Astrocyte (in vitro differentiated cells and primary cell): ENCODE data around the gene PSENEN. TPM values are rescaled to one million over a fixed set of nuclear protein-coding genes. Genes with fewer than 3 reads are reported as not detected.
A peak's percentile ranks its signal among the peaks of the same experiment; 100 is the strongest.

Experiments used
- DNase-seq: peaks from one replicate; pipeline ENCODE4 v3.0.0-alpha.2; 2010; ENCODE audit warnings: low read depth
- FAIRE-seq: peaks from 2 replicates; lab custom pipeline; 2011; peaks lifted over from hg19 to GRCh38; lab: Jason Lieb, UNC
- H2AFZ ChIP-seq: 2 replicates; pipeline ENCODE4 v1.6.0; 2012; ENCODE audit warnings: low read depth, low read length, inconsistent platforms
- H3K27ac ChIP-seq: 2 replicates; pipeline ENCODE4 v1.5.1; 2011; ENCODE audit warnings: low read depth, low read length, inconsistent platforms
- H3K27me3 ChIP-seq: 2 replicates; pipeline ENCODE4 v1.6.0; 2011; ENCODE audit warnings: low read length, inconsistent platforms; ENCODE audit not compliant: insufficient read depth
- H3K36me3 ChIP-seq: 2 replicates; pipeline ENCODE4 v1.5.1; 2011; ENCODE audit warnings: low read length, inconsistent platforms; ENCODE audit not compliant: insufficient read depth
- H3K4me1 ChIP-seq: 2 replicates; pipeline ENCODE4 v1.5.1; 2011; ENCODE audit warnings: low read length, inconsistent platforms; ENCODE audit not compliant: insufficient read depth
- H3K4me2 ChIP-seq: 2 replicates; pipeline ENCODE4 v1.6.0; 2012; ENCODE audit warnings: low read length, inconsistent platforms
- H3K4me3 ChIP-seq: 2 replicates; pipeline ENCODE4 v1.5.1; 2011; ENCODE audit warnings: low read depth, mild to moderate bottlenecking, low read length, inconsistent platforms; ENCODE audit not compliant: insufficient read depth
- H3K79me2 ChIP-seq: 2 replicates; pipeline ENCODE4 v1.6.0; 2012; ENCODE audit warnings: mild to moderate bottlenecking, low read length, inconsistent platforms; ENCODE audit not compliant: insufficient read depth
- H3K9ac ChIP-seq: 2 replicates; pipeline ENCODE4 v1.6.0; 2012; ENCODE audit warnings: mild to moderate bottlenecking, low read length, inconsistent platforms
- H3K9me3 ChIP-seq: 2 replicates; pipeline ENCODE4 v1.5.1; 2012; ENCODE audit warnings: low read depth, mild to moderate bottlenecking, low read length, inconsistent platforms; ENCODE audit not compliant: insufficient read depth
- H4K20me1 ChIP-seq: 2 replicates; pipeline ENCODE4 v1.6.0; 2012; ENCODE audit warnings: low read length, inconsistent platforms; ENCODE audit not compliant: insufficient read depth
- H3K27ac Mint-ChIP-seq: one replicate; pipeline ENCODE4 v1.8.0; 2021; ENCODE audit warnings: mild to moderate bottlenecking, mixed read lengths; ENCODE audit not compliant: unreplicated experiment
- H3K27me3 Mint-ChIP-seq: one replicate; pipeline ENCODE4 v1.8.0; 2021; ENCODE audit warnings: low read depth, mixed read lengths; ENCODE audit not compliant: unreplicated experiment
- H3K36me3 Mint-ChIP-seq: one replicate; pipeline ENCODE4 v1.8.0; 2021; ENCODE audit warnings: low read depth, mixed read lengths; ENCODE audit not compliant: unreplicated experiment
- H3K4me1 Mint-ChIP-seq: one replicate; pipeline ENCODE4 v1.8.0; 2021; ENCODE audit warnings: low read depth, mixed read lengths; ENCODE audit not compliant: unreplicated experiment
- H3K4me3 Mint-ChIP-seq: one replicate; pipeline ENCODE4 v1.8.0; 2021; ENCODE audit warnings: mild to moderate bottlenecking, moderate library complexity, mixed read lengths; ENCODE audit not compliant: unreplicated experiment
- H3K9me3 Mint-ChIP-seq: one replicate; pipeline ENCODE4 v1.8.0; 2021; ENCODE audit warnings: mild to moderate bottlenecking, mixed read lengths; ENCODE audit not compliant: unreplicated experiment
- EZH2 ChIP-seq: IDR thresholded peaks from 2 replicates; pipeline ENCODE4 v1.6.1; 2012; ENCODE audit warnings: mild to moderate bottlenecking, low read length, inconsistent platforms; ENCODE audit not compliant: insufficient read depth
- total RNA-seq: library from RNA; stranded (reverse); gene quantifications from 2 replicates; pipeline ENCODE4 v1.2.1, GENCODE V29; 2021
- TF ChIP-seq, protein P1 (sequence below): IDR thresholded peaks from 2 replicates; pipeline ENCODE4 v1.5.1; 2011; ENCODE audit warnings: low read depth, mild to moderate bottlenecking, inconsistent platforms, low read length, moderate library complexity; ENCODE audit not compliant: insufficient read depth

The PSENEN gene
- total RNA-seq, 1 donor from 2014 or later: 100 TPM

DNA sequence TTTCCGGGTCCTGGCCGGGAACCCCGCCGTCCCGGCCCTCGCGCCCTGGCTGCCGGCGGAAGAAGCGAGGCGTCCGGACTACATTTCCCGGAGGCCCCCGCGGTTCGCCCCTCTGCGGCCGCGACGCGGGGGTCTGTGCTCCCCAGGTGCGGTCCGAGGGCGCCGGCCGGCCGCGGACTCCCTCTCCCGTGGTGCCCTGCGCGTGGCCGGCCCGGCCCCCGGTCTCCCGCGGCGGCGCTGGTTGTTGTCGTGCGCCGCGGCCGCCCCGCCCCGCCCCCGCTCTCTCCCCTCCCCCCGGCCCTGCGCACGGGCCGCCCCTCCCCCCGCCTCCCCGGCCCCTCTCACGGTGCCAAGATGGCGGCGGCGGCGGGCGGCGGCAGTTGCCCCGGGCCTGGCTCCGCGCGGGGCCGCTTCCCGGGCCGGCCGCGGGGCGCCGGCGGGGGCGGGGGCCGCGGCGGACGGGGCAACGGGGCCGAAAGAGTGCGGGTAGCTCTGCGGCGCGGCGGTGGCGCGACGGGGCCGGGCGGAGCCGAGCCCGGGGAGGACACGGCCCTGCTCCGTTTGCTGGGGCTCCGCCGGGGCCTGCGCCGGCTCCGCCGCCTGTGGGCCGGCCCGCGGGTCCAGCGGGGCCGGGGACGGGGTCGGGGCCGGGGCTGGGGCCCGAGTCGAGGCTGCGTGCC, 27.6 kb upstream of the PSENEN start, which contains the start of gene KMT2B:
Gene KMT2B, plus strand, starts transcription at position 339 of the 680 bp plus-strand sequence. Its CDS starts 16 bp downstream, at position 355.
- Histone ChIP-seq H4K20me1 (peaks cover 41% of the 10 kb centered on the region), H3K27ac (peak within 1 kb of the TSS; percentile 58), H3K36me3 (no peaks in the 10 kb centered on the region), H2AFZ (peak within 1 kb of the TSS; percentile 98), H3K27me3 (peaks cover 2% of the 10 kb centered on the region), H3K4me1 (peaks cover 18% of the 10 kb centered on the region), H3K4me2 (peak within 1 kb of the TSS; percentile 97), H3K79me2 (peaks cover 41% of the 10 kb centered on the region), H3K9ac (peak within 1 kb of the TSS; percentile 87), H3K4me3 (peak within 1 kb of the TSS; percentile 69), H3K9me3 (no peaks in the 10 kb centered on the region)
- DNase-seq (no peak), FAIRE-seq (no peak)
- Mint-ChIP-seq H3K4me1 (peaks cover 6% of the 10 kb centered on the region), H3K4me3 (peak within 1 kb of the TSS; percentile 93), H3K27ac (peak within 1 kb of the TSS; percentile 87), H3K9me3 (no peaks in the 10 kb centered on the region), H3K27me3 (peaks cover 5% of the 10 kb centered on the region), H3K36me3 (peaks cover 9% of the 10 kb centered on the region)
- TF ChIP-seq, protein P1, sequence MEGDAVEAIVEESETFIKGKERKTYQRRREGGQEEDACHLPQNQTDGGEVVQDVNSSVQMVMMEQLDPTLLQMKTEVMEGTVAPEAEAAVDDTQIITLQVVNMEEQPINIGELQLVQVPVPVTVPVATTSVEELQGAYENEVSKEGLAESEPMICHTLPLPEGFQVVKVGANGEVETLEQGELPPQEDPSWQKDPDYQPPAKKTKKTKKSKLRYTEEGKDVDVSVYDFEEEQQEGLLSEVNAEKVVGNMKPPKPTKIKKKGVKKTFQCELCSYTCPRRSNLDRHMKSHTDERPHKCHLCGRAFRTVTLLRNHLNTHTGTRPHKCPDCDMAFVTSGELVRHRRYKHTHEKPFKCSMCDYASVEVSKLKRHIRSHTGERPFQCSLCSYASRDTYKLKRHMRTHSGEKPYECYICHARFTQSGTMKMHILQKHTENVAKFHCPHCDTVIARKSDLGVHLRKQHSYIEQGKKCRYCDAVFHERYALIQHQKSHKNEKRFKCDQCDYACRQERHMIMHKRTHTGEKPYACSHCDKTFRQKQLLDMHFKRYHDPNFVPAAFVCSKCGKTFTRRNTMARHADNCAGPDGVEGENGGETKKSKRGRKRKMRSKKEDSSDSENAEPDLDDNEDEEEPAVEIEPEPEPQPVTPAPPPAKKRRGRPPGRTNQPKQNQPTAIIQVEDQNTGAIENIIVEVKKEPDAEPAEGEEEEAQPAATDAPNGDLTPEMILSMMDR: no peak
- no peak for TF ChIP-seq EZH2

DNA sequence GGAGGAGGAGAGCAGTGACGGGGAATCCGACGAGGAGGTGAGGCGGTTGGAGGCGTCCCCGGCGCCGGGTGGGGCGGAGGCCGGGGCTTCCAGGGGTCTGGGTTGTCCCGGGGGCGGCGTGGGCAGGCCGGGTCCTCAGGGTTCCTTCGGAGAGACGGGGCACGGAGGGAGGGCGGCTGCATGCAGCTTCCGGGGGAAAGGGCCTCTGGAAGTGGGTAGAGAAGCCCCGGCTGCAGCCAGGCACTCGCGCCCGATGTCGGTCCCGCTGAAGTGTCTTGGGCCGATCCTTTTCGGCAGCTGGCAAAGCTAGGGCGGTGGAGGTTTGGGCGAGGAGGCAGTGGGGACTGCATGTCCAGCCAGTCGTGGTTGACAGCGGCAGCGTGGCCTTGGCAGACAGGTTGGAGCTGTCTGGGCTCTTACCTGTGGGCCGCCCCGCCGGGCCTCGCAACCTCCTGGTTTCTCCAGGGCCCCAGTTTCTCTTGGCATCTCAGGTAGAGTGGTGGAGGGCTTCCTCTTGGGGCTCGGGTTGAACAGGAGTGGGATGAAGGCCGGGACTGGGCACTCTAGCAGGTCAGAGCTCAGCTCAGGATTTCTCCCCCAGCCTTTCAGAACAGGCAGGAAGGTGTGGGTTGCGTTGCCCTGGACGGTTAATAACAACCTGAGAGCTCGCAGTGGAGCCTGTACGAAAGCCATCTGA, 27.0 kb upstream of the PSENEN start:
- Mint-ChIP-seq H3K27me3 (peaks cover 3% of the 10 kb centered on the region), H3K9me3 (no peaks in the 10 kb centered on the region), H3K27ac (peak overlapping the region; percentile 87), H3K36me3 (peaks cover 6% of the 10 kb centered on the region), H3K4me3 (peak overlapping the region; percentile 93), H3K4me1 (peaks cover 6% of the 10 kb centered on the region)
- peaks cover 46% of the 10 kb centered on the region for H4K20me1 ChIP-seq
- H3K79me2 ChIP-seq: peaks cover 41% of the 10 kb centered on the region
- H3K27me3 ChIP-seq: peaks cover 2% of the 10 kb centered on the region
- peaks cover 4% of the 10 kb centered on the region for H3K36me3 ChIP-seq
- FAIRE-seq (no peak), DNase-seq (no peak)
- H3K4me1 ChIP-seq: peaks cover 18% of the 10 kb centered on the region
- H3K9ac ChIP-seq: peak overlapping the region; percentile 87
- TF ChIP-seq, protein P1: no peak
- TF ChIP-seq EZH2: no peak
- H3K27ac ChIP-seq: peak overlapping the region; percentile 42
- H2AFZ ChIP-seq: no peak overlapping the region
- no peaks in the 10 kb centered on the region for H3K9me3 ChIP-seq
- H3K4me3 ChIP-seq: peak overlapping the region; percentile 69
- peak overlapping the region; percentile 97 for H3K4me2 ChIP-seq
